GM10266 (cell line): ENCODE results near the gene KIAA0232.
A peak's percentile ranks its signal among the peaks of the same experiment; 100 is the strongest.

Source experiments
- DNase-seq: peaks from one replicate; pipeline ENCODE4 v3.0.0; 2012; ENCODE audit errors: extremely low spot score
- CTCF ChIP-seq: IDR thresholded peaks from 2 replicates; pipeline ENCODE4 v1.5.1; 2012; ENCODE audit warnings: mild to moderate bottlenecking, low read depth; ENCODE audit not compliant: control insufficient read depth, insufficient read depth; ENCODE audit errors: missing control alignments

Gene KIAA0232

GRCh38 chr4:6782147-6782845, at the start of gene KIAA0232:
Gene KIAA0232, plus strand, starts transcription at chr4:6782727. Its CDS starts 41,727 bp downstream, at chr4:6824454.
- DNase-seq: peak; percentile 99
- TF ChIP-seq CTCF: peak; percentile 24

GRCh38 chr4:6733358-6734164, 49.0 kb upstream of the KIAA0232 start:
- TF ChIP-seq CTCF: no peak
- DNase-seq: no peak

- no peak for TF ChIP-seq CTCF
- DNase-seq: no peak
These were observed 48.3 kb upstream of the KIAA0232 start for GRCh38 chr4:6734165-6734786.

DNA sequence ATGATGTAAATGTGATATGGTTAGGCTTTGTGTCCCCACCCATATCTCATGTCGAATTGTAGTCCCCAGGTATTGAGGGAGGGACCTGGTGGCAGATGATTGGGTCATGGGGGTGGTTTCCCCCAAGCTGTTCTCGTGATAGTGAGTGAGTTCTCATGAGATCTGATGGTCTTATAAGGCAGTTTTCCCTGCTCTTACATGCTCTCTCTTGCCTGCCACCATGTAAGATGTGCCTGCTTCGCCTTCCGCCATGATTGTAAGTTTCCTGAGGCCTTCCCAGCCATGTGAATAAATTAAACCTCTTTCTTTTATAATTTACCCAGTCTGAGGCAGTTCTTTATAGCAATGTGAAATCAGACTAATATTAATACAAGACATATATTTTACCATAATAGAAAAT, 42.6 kb upstream of the KIAA0232 start:
- DNase-seq: no peak
- TF ChIP-seq CTCF: no peak

GRCh38 chr4:6740347-6740746, 42.2 kb upstream of the KIAA0232 start:
- no peak for DNase-seq
- no peak for TF ChIP-seq CTCF

DNA sequence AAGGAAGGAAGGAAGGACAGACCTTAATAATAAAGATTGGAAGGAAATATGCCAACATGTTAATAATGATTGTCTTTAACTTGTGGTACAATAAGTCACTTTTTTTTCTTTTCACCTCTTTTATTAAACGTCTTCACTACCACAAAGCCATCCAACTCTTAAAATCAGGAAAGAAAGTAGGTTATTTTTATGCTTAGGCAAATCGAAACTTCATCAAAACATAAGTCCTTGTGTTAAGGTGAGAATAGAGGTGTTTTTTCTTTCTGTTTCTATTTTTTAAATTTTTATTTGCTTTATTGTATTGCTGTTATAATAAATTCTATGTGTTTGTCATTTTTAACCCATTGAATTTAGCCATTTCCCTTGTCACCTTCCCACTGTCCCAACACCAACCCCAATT, 40.0 kb upstream of the KIAA0232 start:
- no peak for TF ChIP-seq CTCF

More for the DNA sequence above, 40.0 kb upstream of the KIAA0232 start:
- no peak for DNase-seq
